Activated CD8-positive, alpha-beta T cell treated with anti-CD3 and anti-CD28 coated beads for 36 hours (primary cell): ENCODE data around the gene SMURF1. TPM values are rescaled to one million over a fixed set of nuclear protein-coding genes. Genes with fewer than 3 reads are reported as not detected.

Experiments used
- ATAC-seq: fragments of 200-7000 bp; cut with Tn5 transposase; one replicate; pipeline ENCODE4 v1.10.0; 2021; ENCODE audit warnings: mild to moderate bottlenecking, moderate library complexity
- CTCF ChIA-PET: fragments of 350-600 bp; sonication (Branson Sonifier 250); formaldehyde crosslinking; loops from one replicate; lab custom pipeline; 2021; ENCODE audit warnings: antibody characterized with exemption; lab: Charles Lee
- POLR2A ChIA-PET: fragments of 350-600 bp; sonication (Branson Sonifier 250); formaldehyde crosslinking; loops from one replicate; lab custom pipeline; 2021; ENCODE audit warnings: antibody characterized with exemption; lab: Charles Lee
- DNase-seq: peaks from one replicate; pipeline ENCODE4 v3.0.0-alpha.2; 2020
- H3K27ac Mint-ChIP-seq: one replicate; pipeline ENCODE4 v1.8.0; 2021; ENCODE audit warnings: mild to moderate bottlenecking, mixed read lengths
- H3K27me3 Mint-ChIP-seq: one replicate; pipeline ENCODE4 v1.8.0; 2021; ENCODE audit warnings: mixed read lengths
- H3K36me3 Mint-ChIP-seq: one replicate; pipeline ENCODE4 v1.8.0; 2021; ENCODE audit warnings: low read depth, mixed read lengths
- H3K4me1 Mint-ChIP-seq: one replicate; pipeline ENCODE4 v1.8.0; 2021; ENCODE audit warnings: low read depth, mixed read lengths
- H3K4me3 Mint-ChIP-seq: one replicate; pipeline ENCODE4 v1.8.0; 2021; ENCODE audit warnings: mild to moderate bottlenecking, moderate library complexity, mixed read lengths
- H3K9me3 Mint-ChIP-seq: one replicate; pipeline ENCODE4 v1.8.0; 2021; ENCODE audit warnings: mixed read lengths
- CTCF ChIP-seq: fragments of 200-600 bp; IDR thresholded peaks from one replicate; pipeline ENCODE4 v1.8.0; 2022; ENCODE audit warnings: antibody characterized with exemption, mild to moderate bottlenecking
- intact Hi-C: fragments of 100-400 bp; cut with micrococcal nuclease; formaldehyde crosslinking; loops from one replicate; pipeline ENCODE4 v1.10.0; 2022
- total RNA-seq, 2 experiments: library from RNA; stranded (reverse); gene quantifications; one replicate each; pipeline ENCODE4 v1.2.3, GENCODE V29; 2021

The SMURF1 gene
- total RNA-seq, 2 experiments from 2014 or later = 8.3 to 9.4 TPM

DNA sequence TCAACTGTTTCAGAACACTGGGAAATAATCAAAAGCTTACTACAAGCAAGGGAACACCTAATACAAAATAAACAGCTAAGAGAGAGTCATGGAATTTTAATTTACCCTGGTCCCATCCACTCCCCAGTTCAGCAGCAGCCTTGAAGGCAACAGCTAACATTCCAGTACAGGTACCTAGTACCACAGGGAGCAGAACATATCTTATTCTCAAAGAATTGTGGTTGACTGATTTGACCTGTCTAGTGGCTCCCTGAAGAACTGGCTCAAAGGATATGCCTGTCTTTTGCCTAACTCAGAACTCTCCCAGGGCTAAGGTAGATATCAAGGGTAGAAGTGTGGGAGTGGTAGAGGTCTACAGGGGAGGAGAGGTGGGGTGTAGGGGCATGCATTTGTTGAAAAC lies 32.3 kb downstream of the SMURF1 start:
- CTCF ChIA-PET = interaction anchor here (1.5 kb wide), 1 partner anchor 33 kb away, joined by 5 read pairs; no protein-coding TSS in a partner anchor
- peak overlapping the region; percentile 52 for H3K27ac Mint-ChIP-seq
- peaks cover 19% of the 10 kb centered on the region for H3K36me3 Mint-ChIP-seq

DNA sequence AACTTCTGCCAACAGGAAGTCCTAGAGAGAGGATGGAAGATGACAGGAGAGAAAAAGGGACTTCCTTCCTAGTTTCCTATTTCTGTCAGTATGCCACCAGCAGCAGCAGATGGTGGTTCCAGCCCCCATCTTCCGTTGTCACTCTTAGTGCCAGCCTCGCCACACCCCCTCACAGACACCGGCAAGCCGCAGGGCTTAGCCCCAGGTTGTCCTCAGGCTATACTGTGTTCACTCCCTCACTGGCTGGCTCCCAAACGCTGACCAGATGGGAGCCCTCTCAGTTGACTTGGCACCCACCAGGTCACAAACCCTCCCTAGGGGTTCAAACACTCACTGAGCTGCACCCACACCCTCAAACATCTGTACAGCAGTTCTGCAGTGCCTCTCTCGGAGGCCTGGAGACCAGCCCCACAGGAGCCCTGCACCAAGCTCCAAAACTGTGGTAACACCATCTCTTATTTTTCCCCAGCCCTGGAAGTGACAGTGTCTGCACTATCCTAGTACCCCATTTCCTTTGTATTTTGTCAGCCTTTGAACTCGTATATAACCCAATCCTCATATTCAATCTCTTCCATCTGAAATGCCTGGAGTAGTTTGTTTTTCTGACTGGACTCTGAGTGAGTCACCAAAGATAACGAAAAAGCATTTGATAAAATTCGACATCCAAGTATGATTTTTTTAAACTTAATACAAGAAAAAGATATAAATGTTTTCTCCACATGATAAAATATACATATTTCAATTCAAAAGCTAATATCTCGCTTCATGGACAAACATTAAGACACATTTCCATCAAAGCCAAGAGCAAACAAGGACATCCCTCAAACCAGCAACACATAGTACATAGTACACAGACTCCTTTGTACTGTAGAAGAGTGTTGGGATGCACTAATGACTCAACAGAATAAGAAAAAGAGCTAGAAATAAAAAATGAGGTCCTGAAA lies 34.5 kb downstream of the SMURF1 start:
- Mint-ChIP-seq H3K27ac (no peak overlapping the region), H3K4me1 (peaks cover 64% of the 10 kb centered on the region), H3K9me3 (peaks cover 4% of the 10 kb centered on the region), H3K27me3 (no peaks in the 10 kb centered on the region), H3K4me3 (no peak overlapping the region), H3K36me3 (peaks cover 13% of the 10 kb centered on the region)
- ATAC-seq (peak; percentile 74), DNase-seq (peak; percentile 57)
- ChIA-PET CTCF (interaction anchor here (0.6 to 0.7 kb wide), 2 partner anchors 10 to 30 kb away, joined by 3 read pairs; no protein-coding TSS in a partner anchor), POLR2A (interaction anchor here (0.9 to 1.0 kb wide), 2 partner anchors 8 to 11 kb away, joined by 3 read pairs; no protein-coding TSS in a partner anchor)
- intact Hi-C loops = no loop called here
- TF ChIP-seq CTCF = no peak

More for the DNA sequence above, 32.3 kb downstream of the SMURF1 start:
- no peak for TF ChIP-seq CTCF
- Mint-ChIP-seq H3K4me1 (peaks cover 65% of the 10 kb centered on the region), H3K9me3 (peaks cover 9% of the 10 kb centered on the region), H3K4me3 (no peak overlapping the region), H3K27me3 (no peaks in the 10 kb centered on the region)
- intact Hi-C loops = no loop called here
- POLR2A ChIA-PET = interaction anchor here (1.0 kb wide), 1 partner anchor 12 kb away, joined by 4 read pairs; no protein-coding TSS in a partner anchor
- DNase-seq = no peak
- no peak for ATAC-seq

- CTCF ChIA-PET = interaction anchor here (0.6 kb wide), 1 partner anchor 29 kb away, joined by 3 read pairs; no protein-coding TSS in a partner anchor
- Mint-ChIP-seq H3K4me1 (peaks cover 68% of the 10 kb centered on the region), H3K9me3 (peaks cover 2% of the 10 kb centered on the region)
Measured at GRCh38 chr7:99108613-99109012, 35.3 kb downstream of the SMURF1 start.

GRCh38 chr7:99106821-99107241 lies 37.1 kb downstream of the SMURF1 start:
- ChIA-PET CTCF (no interaction called here), POLR2A (interaction anchor here (0.7 kb wide), 1 partner anchor 136 kb away, joined by 3 read pairs; no protein-coding TSS in a partner anchor)
- no peak overlapping the region for H3K4me3 Mint-ChIP-seq
- ATAC-seq = peak; percentile 77
- TF ChIP-seq CTCF = no peak
- intact Hi-C loops = no loop called here
- peak; percentile 23 for DNase-seq
- H3K27me3 Mint-ChIP-seq = no peaks in the 10 kb centered on the region
- no peak overlapping the region for H3K27ac Mint-ChIP-seq
- H3K4me1 Mint-ChIP-seq = peaks cover 70% of the 10 kb centered on the region
- no peaks in the 10 kb centered on the region for H3K9me3 Mint-ChIP-seq
- no peaks in the 10 kb centered on the region for H3K36me3 Mint-ChIP-seq

More at GRCh38 chr7:99108613-99109012, 35.3 kb downstream of the SMURF1 start:
- H3K27ac Mint-ChIP-seq = no peak overlapping the region
- TF ChIP-seq CTCF = no peak
- intact Hi-C loops = no loop called here
- no peak overlapping the region for H3K4me3 Mint-ChIP-seq
- no peaks in the 10 kb centered on the region for H3K27me3 Mint-ChIP-seq
- POLR2A ChIA-PET = no interaction called here
- no peak for DNase-seq
- ATAC-seq = no peak
- H3K36me3 Mint-ChIP-seq = peaks cover 10% of the 10 kb centered on the region

GRCh38 chr7:99106411-99106810 lies 37.5 kb downstream of the SMURF1 start:
- no peak for ATAC-seq
- Mint-ChIP-seq H3K27ac (no peak overlapping the region), H3K27me3 (no peaks in the 10 kb centered on the region), H3K4me1 (peaks cover 66% of the 10 kb centered on the region), H3K4me3 (no peak overlapping the region), H3K36me3 (no peaks in the 10 kb centered on the region), H3K9me3 (no peaks in the 10 kb centered on the region)
- intact Hi-C loops = no loop called here
- no peak for TF ChIP-seq CTCF
- no peak for DNase-seq
- POLR2A ChIA-PET = no interaction called here
- CTCF ChIA-PET = no interaction called here
